Tibial nerve (tissue), 4 donors: Measurements from ENCODE around the gene NCS1. TPM values are rescaled to one million over a fixed set of nuclear protein-coding genes. Genes with fewer than 3 reads are reported as not detected.

Experiments used
- DNase-seq, 2 donors: peaks; one replicate each; pipeline ENCODE4 v3.0.0-alpha.2; 2019; ENCODE audit warnings: low spot score in 2 of 2
- H3K27ac ChIP-seq, 4 donors: fragments of 200-600 bp; sonication (generic) in 3 of 4; one replicate each; pipeline ENCODE4 v1.5.1; 2017 to 2019; ENCODE audit warnings: mild to moderate bottlenecking in 1 of 4
- H3K27me3 ChIP-seq, 2 donors: fragments of 200-600 bp; sonication (generic) in 1 of 2; one replicate each; pipeline versions ENCODE4 v1.5.1 to v1.6.0; 2017 to 2019
- H3K36me3 ChIP-seq, 3 donors: fragments of 200-600 bp; sonication (generic); one replicate each; pipeline ENCODE4 v1.5.1; 2018 to 2019
- H3K4me1 ChIP-seq, 4 donors: fragments of 200-600 bp; sonication (generic) in 3 of 4; one replicate each; pipeline ENCODE4 v1.5.1; 2017 to 2019
- H3K4me3 ChIP-seq, 4 donors: fragments of 200-600 bp; sonication (generic) in 3 of 4; one replicate each; pipeline ENCODE4 v1.5.1; 2017 to 2019; ENCODE audit warnings: mild to moderate bottlenecking in 1 of 4, moderate library complexity in 1 of 4
- H3K9me3 ChIP-seq, 4 donors: fragments of 200-600 bp; sonication (generic) in 3 of 4; one replicate each; pipeline ENCODE4 v1.5.1; 2017 to 2019
- EP300 ChIP-seq, 2 donors: sonication (generic); formaldehyde crosslinking; IDR thresholded peaks; one replicate each; pipeline ENCODE4 v1.6.1; 2017; ENCODE audit warnings: antibody characterized with exemption in 2 of 2, mild to moderate bottlenecking in 1 of 2
- POLR2A ChIP-seq, 2 donors: fragments of 450-650 bp; IDR thresholded peaks; one replicate each; pipeline ENCODE4 v1.6.1; 2017; ENCODE audit warnings: antibody characterized with exemption in 2 of 2, mild to moderate bottlenecking in 2 of 2, moderate library complexity in 2 of 2
- WGBS, 2 donors: methylation state at CpG; one replicate each; pipeline ENCODE4 v1.1.5; 2018; 5-methylcytosine and 5-hydroxymethylcytosine counted together
- total RNA-seq, 4 donors: library from RNA; depleted of rRNA; stranded (reverse); fragments of >200 nt; gene quantifications; one replicate each; pipeline ENCODE4 v1.1.0, GENCODE V29; 2016
- TF ChIP-seq, protein P1 (sequence below), 5 experiments: fragments of 200-600 bp in 3 of 5; fragments of 450-650 bp in 2 of 5; sonication (generic) in 3 of 5; IDR thresholded peaks; one replicate each; pipeline ENCODE4 v1.5.1; 2016 to 2019; ENCODE audit warnings: antibody characterized with exemption in 5 of 5, mild to moderate bottlenecking in 3 of 5, moderate library complexity in 2 of 5

The NCS1 gene
- total RNA-seq, 4 donors from 2014 or later, result 5.7 to 10.7 (median 9.7) TPM

DNA sequence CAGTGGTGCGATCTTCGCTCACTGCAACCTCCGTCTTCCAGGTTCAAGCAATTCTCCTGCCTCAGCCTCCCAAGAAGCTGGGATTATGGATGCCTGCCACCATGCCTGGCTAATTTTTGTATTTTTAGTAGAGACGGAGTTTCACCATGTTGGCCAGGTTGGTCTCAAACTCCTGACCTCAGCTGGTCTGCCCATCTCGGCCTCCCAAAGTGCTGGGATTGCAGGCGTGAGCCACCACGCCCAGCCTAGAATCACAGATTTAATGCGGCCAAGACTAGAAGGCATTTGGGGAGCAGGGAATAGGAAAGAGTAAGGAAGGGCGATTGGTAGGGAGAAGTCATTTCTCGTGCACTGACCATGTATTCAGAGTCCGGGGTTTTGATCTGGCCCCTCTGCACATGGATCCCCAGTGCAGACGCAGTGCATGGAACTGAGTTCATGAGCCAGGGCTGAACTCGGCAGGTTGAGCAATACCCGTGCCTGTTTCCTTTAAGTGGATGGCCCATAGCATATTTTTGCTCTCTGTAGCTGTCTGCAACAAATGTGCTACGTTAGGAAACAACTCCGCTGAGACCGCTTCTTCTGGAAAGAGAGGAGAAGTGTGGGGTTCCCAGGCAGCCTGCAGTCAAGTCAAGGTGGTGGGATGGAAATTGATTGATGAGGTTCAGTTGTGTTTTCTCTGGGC, 90.0 kb downstream of the NCS1 start:
- no peak overlapping the region for H3K27ac ChIP-seq
- H3K4me3 ChIP-seq, result no peak overlapping the region
- no peaks in the 10 kb centered on the region for H3K36me3 ChIP-seq
- TF ChIP-seq, protein P1, sequence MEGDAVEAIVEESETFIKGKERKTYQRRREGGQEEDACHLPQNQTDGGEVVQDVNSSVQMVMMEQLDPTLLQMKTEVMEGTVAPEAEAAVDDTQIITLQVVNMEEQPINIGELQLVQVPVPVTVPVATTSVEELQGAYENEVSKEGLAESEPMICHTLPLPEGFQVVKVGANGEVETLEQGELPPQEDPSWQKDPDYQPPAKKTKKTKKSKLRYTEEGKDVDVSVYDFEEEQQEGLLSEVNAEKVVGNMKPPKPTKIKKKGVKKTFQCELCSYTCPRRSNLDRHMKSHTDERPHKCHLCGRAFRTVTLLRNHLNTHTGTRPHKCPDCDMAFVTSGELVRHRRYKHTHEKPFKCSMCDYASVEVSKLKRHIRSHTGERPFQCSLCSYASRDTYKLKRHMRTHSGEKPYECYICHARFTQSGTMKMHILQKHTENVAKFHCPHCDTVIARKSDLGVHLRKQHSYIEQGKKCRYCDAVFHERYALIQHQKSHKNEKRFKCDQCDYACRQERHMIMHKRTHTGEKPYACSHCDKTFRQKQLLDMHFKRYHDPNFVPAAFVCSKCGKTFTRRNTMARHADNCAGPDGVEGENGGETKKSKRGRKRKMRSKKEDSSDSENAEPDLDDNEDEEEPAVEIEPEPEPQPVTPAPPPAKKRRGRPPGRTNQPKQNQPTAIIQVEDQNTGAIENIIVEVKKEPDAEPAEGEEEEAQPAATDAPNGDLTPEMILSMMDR (IDR thresholded peaks at IDR 0.05), result no peak
- TF ChIP-seq EP300 (IDR thresholded peaks at IDR 0.05), result no peak
- TF ChIP-seq POLR2A (IDR thresholded peaks at IDR 0.05), result no peak
- 86 to 87% methylated on average over 17 of the region's 17 CpGs for WGBS, 2 donors
- H3K9me3 ChIP-seq, result no peaks in the 10 kb centered on the region
- H3K4me1 ChIP-seq, result peaks cover 0 to 26% (median 9%) of the 10 kb centered on the region in 4 donors
- no peak for DNase-seq
- H3K27me3 ChIP-seq, result peaks cover 0 to 50% of the 10 kb centered on the region in 2 donors

GRCh38 chr9:130262771-130263170, 90.6 kb downstream of the NCS1 start:
- Histone ChIP-seq H3K4me1 (peaks cover 0 to 26% (median 9%) of the 10 kb centered on the region in 4 donors), H3K9me3 (no peaks in the 10 kb centered on the region), H3K36me3 (no peaks in the 10 kb centered on the region), H3K27ac (no peak overlapping the region), H3K27me3 (peaks cover 0 to 55% of the 10 kb centered on the region in 2 donors), H3K4me3 (no peak overlapping the region)
- TF ChIP-seq POLR2A (IDR thresholded peaks at IDR 0.05), result no peak
- no peak for TF ChIP-seq EP300 (IDR thresholded peaks at IDR 0.05)
- TF ChIP-seq, protein P1 (IDR thresholded peaks at IDR 0.05), result no peak
- WGBS, 2 donors, result 76 to 82% methylated on average over 7 of the region's 7 CpGs
- no peak for DNase-seq

DNA sequence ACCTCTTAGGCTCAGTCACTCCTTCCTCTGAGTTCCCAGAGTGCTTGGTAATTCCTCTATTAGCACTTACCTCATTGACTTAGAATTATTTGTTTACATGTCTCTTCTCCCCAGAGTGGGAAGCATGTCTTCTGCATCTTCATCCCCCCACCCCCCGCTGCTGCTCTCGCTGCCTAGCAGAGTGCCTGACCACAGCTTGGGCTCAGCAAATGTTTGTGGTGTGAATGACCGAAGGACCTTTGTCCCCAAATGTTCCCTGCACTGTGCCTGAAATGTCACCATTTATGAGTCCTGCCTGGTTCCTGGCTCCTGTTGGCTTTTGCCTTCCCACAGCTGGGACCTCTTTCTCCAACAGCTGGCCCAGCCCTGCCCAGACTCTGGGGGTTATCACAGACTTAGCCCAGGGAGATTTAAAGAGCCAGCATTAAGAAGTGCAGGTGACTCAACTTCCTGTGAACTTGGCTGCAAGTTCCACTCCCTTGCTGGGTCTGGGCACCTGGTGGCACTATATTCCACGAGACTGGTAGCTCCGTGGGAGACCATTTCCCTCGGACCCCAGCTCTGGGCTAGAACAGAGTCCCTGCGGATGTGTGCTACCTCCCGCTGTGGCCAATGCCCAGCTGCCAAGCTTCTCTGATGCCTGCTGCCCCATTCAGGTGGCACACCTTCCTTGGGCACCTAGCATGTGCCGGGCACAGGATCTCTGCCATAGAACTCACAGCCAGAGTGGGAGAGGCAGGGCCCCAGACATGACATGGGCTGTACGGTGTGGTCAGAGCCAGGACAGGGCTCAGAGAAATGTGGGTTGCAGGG, 91.6 kb downstream of the NCS1 start:
- no peak overlapping the region for H3K27ac ChIP-seq
- H3K4me1 ChIP-seq, result peaks cover 0 to 30% (median 9%) of the 10 kb centered on the region in 4 donors
- no peaks in the 10 kb centered on the region for H3K9me3 ChIP-seq
- WGBS, 2 donors, result 63 to 77% methylated on average over 5 to 10 of the region's 10 CpGs
- no peak for DNase-seq
- TF ChIP-seq EP300 (IDR thresholded peaks at IDR 0.05), result no peak
- TF ChIP-seq POLR2A (IDR thresholded peaks at IDR 0.05), result no peak
- TF ChIP-seq, protein P1 (IDR thresholded peaks at IDR 0.05), result no peak
- no peaks in the 10 kb centered on the region for H3K36me3 ChIP-seq
- H3K27me3 ChIP-seq, result peaks cover 0 to 65% of the 10 kb centered on the region in 2 donors
- no peak overlapping the region for H3K4me3 ChIP-seq

DNA sequence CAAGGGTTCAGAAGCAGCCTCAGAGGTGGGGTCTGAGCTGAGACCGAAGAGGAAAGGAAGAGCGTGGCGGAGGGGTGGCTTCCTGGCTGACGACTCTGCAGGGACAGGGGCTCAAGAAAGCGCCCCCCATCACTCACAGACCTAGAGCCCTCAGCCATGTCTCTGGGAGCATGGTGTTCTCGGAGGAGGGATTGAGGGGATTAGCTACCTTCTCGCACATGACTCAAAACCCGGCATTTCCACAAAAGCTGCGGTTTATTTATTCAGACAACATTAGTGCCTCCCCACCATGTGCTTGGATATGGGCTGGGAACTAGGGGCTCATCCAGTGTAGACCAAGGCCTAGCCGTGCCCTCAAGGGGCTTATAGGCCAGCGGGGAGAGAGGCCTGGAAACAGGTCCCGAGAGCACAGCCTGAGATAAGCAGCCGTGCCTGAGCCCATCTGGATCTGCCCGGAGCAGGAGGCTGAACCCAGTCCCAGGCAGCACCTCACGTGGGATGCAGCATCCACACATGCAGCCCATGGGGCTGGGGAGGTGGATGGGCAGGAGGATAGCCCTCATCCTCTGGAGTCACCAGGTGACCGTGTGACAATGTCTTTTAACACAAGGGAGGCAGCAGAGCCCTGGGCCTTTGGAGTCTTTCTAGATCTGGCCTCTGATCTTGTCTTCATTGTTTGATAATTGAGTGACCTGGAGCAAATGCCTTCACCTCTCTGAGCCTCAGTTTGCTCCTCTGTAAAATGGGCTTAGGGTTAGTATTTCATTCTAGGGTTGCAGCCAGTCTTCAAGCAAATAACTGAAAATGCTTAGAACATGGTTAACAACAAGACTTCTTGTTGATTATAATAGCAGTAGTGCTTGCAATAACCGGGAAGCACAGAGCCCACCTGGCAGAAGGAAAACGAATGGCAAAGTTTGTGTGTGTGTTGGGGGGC, 92.5 kb downstream of the NCS1 start:
- Histone ChIP-seq H3K36me3 (no peaks in the 10 kb centered on the region), H3K27me3 (peaks cover 0 to 65% of the 10 kb centered on the region in 2 donors), H3K4me1 (peaks cover 0 to 30% (median 9%) of the 10 kb centered on the region in 4 donors), H3K9me3 (no peaks in the 10 kb centered on the region), H3K4me3 (peak overlapping the region in 1 of 4 donors; percentile 45), H3K27ac (no peak overlapping the region)
- DNase-seq, result no peak
- WGBS, 2 donors, result 68 to 74% methylated on average over 17 of the region's 18 CpGs
- no peak for TF ChIP-seq POLR2A (IDR thresholded peaks at IDR 0.05)
- TF ChIP-seq, protein P1 (IDR thresholded peaks at IDR 0.05), result no peak
- TF ChIP-seq EP300 (IDR thresholded peaks at IDR 0.05), result no peak
